ENCODE measurements around the gene REXO1. TPM values are rescaled to one million over a fixed set of nuclear protein-coding genes. Genes with fewer than 3 reads are reported as not detected.

Gene REXO1
- total and polyA plus RNA-seq, 2 of the 8 experiments (the other 6 are each of a cell fraction or from before 2014, with no cell fraction given), result 42.4 to 44.3 TPM

- no peak for TF ChIP-seq CHD7 (IDR thresholded peaks at IDR 0.05; ENCODE audit: insufficient replicate concordance, low read length)
These were observed 32.4 kb downstream of the REXO1 start (continued) for GRCh38 chr19:1815605-1816529.

Measured in H1 (cell line).